Tibial nerve (tissue), 4 donors: ENCODE results near the gene GRB2. TPM values are rescaled to one million over a fixed set of nuclear protein-coding genes. Genes with fewer than 3 reads are reported as not detected.

Source experiments
- DNase-seq, 2 donors: peaks; one replicate each; pipeline ENCODE4 v3.0.0-alpha.2; 2019; ENCODE audit warnings: low spot score in 2 of 2
- H3K27ac ChIP-seq, 4 donors: fragments of 200-600 bp; sonication (generic) in 3 of 4; one replicate each; pipeline ENCODE4 v1.5.1; 2017 to 2019; ENCODE audit warnings: mild to moderate bottlenecking in 1 of 4
- H3K27me3 ChIP-seq, 2 donors: fragments of 200-600 bp; sonication (generic) in 1 of 2; one replicate each; pipeline versions ENCODE4 v1.5.1 to v1.6.0; 2017 to 2019
- H3K36me3 ChIP-seq, 3 donors: fragments of 200-600 bp; sonication (generic); one replicate each; pipeline ENCODE4 v1.5.1; 2018 to 2019
- H3K4me1 ChIP-seq, 4 donors: fragments of 200-600 bp; sonication (generic) in 3 of 4; one replicate each; pipeline ENCODE4 v1.5.1; 2017 to 2019
- H3K4me3 ChIP-seq, 4 donors: fragments of 200-600 bp; sonication (generic) in 3 of 4; one replicate each; pipeline ENCODE4 v1.5.1; 2017 to 2019; ENCODE audit warnings: mild to moderate bottlenecking in 1 of 4, moderate library complexity in 1 of 4
- H3K9me3 ChIP-seq, 4 donors: fragments of 200-600 bp; sonication (generic) in 3 of 4; one replicate each; pipeline ENCODE4 v1.5.1; 2017 to 2019
- CTCF ChIP-seq, 5 experiments: fragments of 200-600 bp in 3 of 5; fragments of 450-650 bp in 2 of 5; sonication (generic) in 3 of 5; IDR thresholded peaks; one replicate each; pipeline ENCODE4 v1.5.1; 2016 to 2019; ENCODE audit warnings: antibody characterized with exemption in 5 of 5, mild to moderate bottlenecking in 3 of 5, moderate library complexity in 2 of 5
- EP300 ChIP-seq, 2 donors: sonication (generic); formaldehyde crosslinking; IDR thresholded peaks; one replicate each; pipeline ENCODE4 v1.6.1; 2017; ENCODE audit warnings: antibody characterized with exemption in 2 of 2, mild to moderate bottlenecking in 1 of 2
- POLR2A ChIP-seq, 2 donors: fragments of 450-650 bp; IDR thresholded peaks; one replicate each; pipeline ENCODE4 v1.6.1; 2017; ENCODE audit warnings: antibody characterized with exemption in 2 of 2, mild to moderate bottlenecking in 2 of 2, moderate library complexity in 2 of 2
- WGBS, 2 donors: methylation state at CpG; one replicate each; pipeline ENCODE4 v1.1.5; 2018; 5-methylcytosine and 5-hydroxymethylcytosine counted together
- total RNA-seq, 4 donors: library from RNA; depleted of rRNA; stranded (reverse); fragments of >200 nt; gene quantifications; one replicate each; pipeline ENCODE4 v1.1.0, GENCODE V29; 2016

GRB2 gene
- total RNA-seq, 4 donors from 2014 or later = 77.6 to 139 (median 133) TPM

- no peak for TF ChIP-seq POLR2A (IDR thresholded peaks at IDR 0.05)
- no peak for TF ChIP-seq EP300 (IDR thresholded peaks at IDR 0.05)
- TF ChIP-seq CTCF (IDR thresholded peaks at IDR 0.05) = no peak
- 42 to 51% methylated on average over 8 of the region's 8 CpGs for WGBS, 2 donors
- no peaks in the 10 kb centered on the region for H3K9me3 ChIP-seq
- peaks cover 0 to 77% (median 32%) of the 10 kb centered on the region in 4 donors for H3K4me1 ChIP-seq
- no peak overlapping the region for H3K4me3 ChIP-seq
- no peaks in the 10 kb centered on the region for H3K27me3 ChIP-seq
- H3K36me3 ChIP-seq = no peaks in the 10 kb centered on the region
- peak overlapping the region in 1 of 4 donors; percentile 10 for H3K27ac ChIP-seq
- no peak for DNase-seq
Measured at GRCh38 chr17:75345514-75346167, 59.8 kb downstream of the GRB2 start.

GRCh38 chr17:75344666-75345065 is 60.8 kb downstream of the GRB2 start:
- WGBS, 2 donors = 79 to 80% methylated on average over 5 of the region's 5 CpGs
- Histone ChIP-seq H3K27ac (no peak overlapping the region), H3K4me1 (peaks cover 0 to 84% (median 35%) of the 10 kb centered on the region in 4 donors), H3K4me3 (no peak overlapping the region), H3K9me3 (no peaks in the 10 kb centered on the region), H3K36me3 (no peaks in the 10 kb centered on the region), H3K27me3 (no peaks in the 10 kb centered on the region)
- no peak for TF ChIP-seq CTCF (IDR thresholded peaks at IDR 0.05)
- no peak for TF ChIP-seq EP300 (IDR thresholded peaks at IDR 0.05)
- TF ChIP-seq POLR2A (IDR thresholded peaks at IDR 0.05) = no peak
- no peak for DNase-seq

- DNase-seq = no peak
- no peak for TF ChIP-seq POLR2A (IDR thresholded peaks at IDR 0.05)
- TF ChIP-seq CTCF (IDR thresholded peaks at IDR 0.05) = no peak
- TF ChIP-seq EP300 (IDR thresholded peaks at IDR 0.05) = no peak
- no peaks in the 10 kb centered on the region for H3K27me3 ChIP-seq
- no peaks in the 10 kb centered on the region for H3K36me3 ChIP-seq
- H3K4me3 ChIP-seq = no peak overlapping the region
- no peaks in the 10 kb centered on the region for H3K9me3 ChIP-seq
- no peak overlapping the region for H3K27ac ChIP-seq
- WGBS, 2 donors = 76 to 78% methylated on average over 3 of the region's 3 CpGs
- peaks cover 0 to 80% (median 32%) of the 10 kb centered on the region in 4 donors for H3K4me1 ChIP-seq
Measured at GRCh38 chr17:75342996-75343395, 62.5 kb downstream of the GRB2 start.

GRCh38 chr17:75341784-75342486 is 63.5 kb downstream of the GRB2 start:
- TF ChIP-seq CTCF (IDR thresholded peaks at IDR 0.05) (no peak), EP300 (IDR thresholded peaks at IDR 0.05) (no peak), POLR2A (IDR thresholded peaks at IDR 0.05) (no peak)
- Histone ChIP-seq H3K4me1 (peaks cover 0 to 70% (median 25%) of the 10 kb centered on the region in 4 donors), H3K9me3 (no peaks in the 10 kb centered on the region), H3K36me3 (no peaks in the 10 kb centered on the region), H3K4me3 (no peak overlapping the region), H3K27me3 (no peaks in the 10 kb centered on the region), H3K27ac (no peak overlapping the region)
- DNase-seq = no peak
- WGBS, 2 donors = 76 to 78% methylated on average over 9 of the region's 9 CpGs

- H3K4me3 ChIP-seq = no peak overlapping the region
- TF ChIP-seq POLR2A (IDR thresholded peaks at IDR 0.05) (no peak), CTCF (IDR thresholded peaks at IDR 0.05) (no peak), EP300 (IDR thresholded peaks at IDR 0.05) (no peak)
- 70 to 73% methylated on average over 5 of the region's 5 CpGs for WGBS, 2 donors
- DNase-seq = no peak
- no peaks in the 10 kb centered on the region for H3K9me3 ChIP-seq
- peaks cover 0 to 68% (median 23%) of the 10 kb centered on the region in 4 donors for H3K4me1 ChIP-seq
- no peak overlapping the region for H3K27ac ChIP-seq
- H3K27me3 ChIP-seq = no peaks in the 10 kb centered on the region
- H3K36me3 ChIP-seq = no peaks in the 10 kb centered on the region
Measured at GRCh38 chr17:75340631-75341030, 64.8 kb downstream of the GRB2 start.
